ENCODE measurements around the gene PAH.

DNA sequence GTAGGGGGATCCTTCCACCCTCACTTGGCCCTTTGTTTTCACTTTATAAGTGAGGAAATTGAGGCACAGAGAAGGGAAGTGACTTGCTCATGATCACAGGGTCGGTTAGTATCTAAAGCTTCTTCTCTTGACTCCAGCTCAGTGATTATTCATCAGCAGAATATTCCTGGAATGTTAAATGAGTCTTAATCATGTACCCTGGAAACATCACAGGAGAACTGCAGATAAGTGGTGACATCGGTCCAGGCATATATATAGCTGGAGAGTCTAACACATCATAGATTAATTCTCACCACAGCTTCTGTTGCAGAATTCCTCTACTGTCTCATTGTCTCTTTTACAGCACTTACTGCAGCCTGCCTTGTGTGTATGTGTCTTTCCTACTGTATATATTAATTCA lies 69.9 kb downstream of the PAH start:
- no peak for TF ChIP-seq POLR2A (IDR thresholded peaks at IDR 0.05)
- TF ChIP-seq, protein P1, sequence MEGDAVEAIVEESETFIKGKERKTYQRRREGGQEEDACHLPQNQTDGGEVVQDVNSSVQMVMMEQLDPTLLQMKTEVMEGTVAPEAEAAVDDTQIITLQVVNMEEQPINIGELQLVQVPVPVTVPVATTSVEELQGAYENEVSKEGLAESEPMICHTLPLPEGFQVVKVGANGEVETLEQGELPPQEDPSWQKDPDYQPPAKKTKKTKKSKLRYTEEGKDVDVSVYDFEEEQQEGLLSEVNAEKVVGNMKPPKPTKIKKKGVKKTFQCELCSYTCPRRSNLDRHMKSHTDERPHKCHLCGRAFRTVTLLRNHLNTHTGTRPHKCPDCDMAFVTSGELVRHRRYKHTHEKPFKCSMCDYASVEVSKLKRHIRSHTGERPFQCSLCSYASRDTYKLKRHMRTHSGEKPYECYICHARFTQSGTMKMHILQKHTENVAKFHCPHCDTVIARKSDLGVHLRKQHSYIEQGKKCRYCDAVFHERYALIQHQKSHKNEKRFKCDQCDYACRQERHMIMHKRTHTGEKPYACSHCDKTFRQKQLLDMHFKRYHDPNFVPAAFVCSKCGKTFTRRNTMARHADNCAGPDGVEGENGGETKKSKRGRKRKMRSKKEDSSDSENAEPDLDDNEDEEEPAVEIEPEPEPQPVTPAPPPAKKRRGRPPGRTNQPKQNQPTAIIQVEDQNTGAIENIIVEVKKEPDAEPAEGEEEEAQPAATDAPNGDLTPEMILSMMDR (IDR thresholded peaks at IDR 0.05), result no peak
